Liver (tissue), 9 donors: Measurements from ENCODE around the gene MAGI1. TPM values are rescaled to one million over a fixed set of nuclear protein-coding genes. Genes with fewer than 3 reads are reported as not detected.

Experiments used
- DNase-seq: peaks from one replicate; pipeline ENCODE4 v3.0.0-alpha.2; 2017; ENCODE audit warnings: low spot score
- H3K27ac ChIP-seq, 2 donors: one replicate each; pipeline ENCODE4 v1.7.0; 2013; ENCODE audit warnings: inconsistent platforms in 2 of 2, low read length in 2 of 2, control low read depth in 1 of 2, low read depth in 1 of 2, mild to moderate bottlenecking in 1 of 2
- H3K27me3 ChIP-seq, 4 donors: one replicate each; pipeline versions ENCODE4 v1.6.1 to v1.7.0; 2013; ENCODE audit warnings: low read length in 3 of 4, inconsistent platforms in 1 of 4, mild to moderate bottlenecking in 1 of 4, moderate library complexity in 1 of 4; ENCODE audit not compliant: control insufficient read depth in 4 of 4, insufficient read depth in 4 of 4
- H3K36me3 ChIP-seq, 4 donors: one replicate each; pipeline versions ENCODE4 v1.6.1 to v1.7.0; 2013; ENCODE audit warnings: low read length in 3 of 4, mild to moderate bottlenecking in 3 of 4, low read depth in 1 of 4, moderate library complexity in 1 of 4; ENCODE audit not compliant: control insufficient read depth in 4 of 4, insufficient read depth in 3 of 4
- H3K4me1 ChIP-seq, 4 donors: one replicate each; pipeline versions ENCODE4 v1.6.1 to v1.7.0; 2013; ENCODE audit warnings: low read length in 3 of 4, mild to moderate bottlenecking in 3 of 4, moderate library complexity in 1 of 4; ENCODE audit not compliant: control insufficient read depth in 4 of 4, insufficient read depth in 4 of 4
- H3K4me3 ChIP-seq, 3 donors: one replicate each; pipeline versions ENCODE4 v1.6.1 to v1.7.0; 2013; ENCODE audit warnings: low read length in 3 of 3, control low read depth in 1 of 3, low read depth in 1 of 3, mild to moderate bottlenecking in 1 of 3
- H3K9ac ChIP-seq, 2 donors: one replicate each; pipeline ENCODE4 v1.7.0; 2013; ENCODE audit warnings: low read length in 2 of 2, mild to moderate bottlenecking in 2 of 2, moderate library complexity in 2 of 2, control low read depth in 1 of 2, low read depth in 1 of 2
- H3K9me3 ChIP-seq, 4 donors: one replicate each; pipeline versions ENCODE4 v1.6.1 to v1.7.0; 2013; ENCODE audit warnings: low read length in 3 of 4; ENCODE audit not compliant: control insufficient read depth in 4 of 4
- EGR1 ChIP-seq, 2 donors: IDR thresholded peaks; 2 replicates each; pipeline ENCODE4 v1.6.1; 2016 to 2018; ENCODE audit warnings: antibody characterized with exemption in 2 of 2, low read depth in 2 of 2
- FOXA1 ChIP-seq: IDR thresholded peaks from 2 replicates; pipeline ENCODE4 v1.6.1; 2016; ENCODE audit warnings: antibody characterized with exemption
- FOXA2 ChIP-seq: IDR thresholded peaks from 2 replicates; pipeline ENCODE4 v1.6.1; 2016; ENCODE audit warnings: antibody characterized with exemption
- GABPA ChIP-seq, 2 donors: IDR thresholded peaks in 1 of 2; conservative IDR thresholded peaks in 1 of 2; 2 replicates each; pipeline ENCODE4 v1.6.1; 2016; ENCODE audit warnings: antibody characterized with exemption in 2 of 2, mild to moderate bottlenecking in 1 of 2, moderate library complexity in 1 of 2
- HNF4A ChIP-seq, 2 donors: conservative IDR thresholded peaks; 2 replicates each; pipeline ENCODE4 v1.6.1; 2016; ENCODE audit warnings: antibody characterized with exemption in 2 of 2, mild to moderate bottlenecking in 2 of 2
- HNF4G ChIP-seq: IDR thresholded peaks from 2 replicates; pipeline ENCODE4 v1.6.1; 2016; ENCODE audit warnings: antibody characterized with exemption
- JUND ChIP-seq, 2 donors: IDR thresholded peaks; 2 replicates each; pipeline ENCODE4 v1.6.1; 2016; ENCODE audit warnings: antibody characterized with exemption in 2 of 2
- NR2F2 ChIP-seq: IDR thresholded peaks from 2 replicates; pipeline ENCODE4 v1.6.1; 2016; ENCODE audit warnings: antibody characterized with exemption
- RAD21 ChIP-seq, 2 donors: IDR thresholded peaks; 2 replicates each; pipeline ENCODE4 v1.6.1; 2016; ENCODE audit warnings: antibody characterized with exemption in 2 of 2, mild to moderate bottlenecking in 2 of 2
- RXRA ChIP-seq, 2 donors: IDR thresholded peaks; 2 replicates each; pipeline ENCODE4 v1.6.1; 2017 to 2018; ENCODE audit warnings: antibody characterized with exemption in 2 of 2, mild to moderate bottlenecking in 1 of 2
- SP1 ChIP-seq: IDR thresholded peaks from 2 replicates; pipeline ENCODE4 v1.6.1; 2018; ENCODE audit warnings: antibody characterized with exemption, mild to moderate bottlenecking
- TAF1 ChIP-seq: conservative IDR thresholded peaks from 2 replicates; pipeline ENCODE4 v1.6.1; 2016; ENCODE audit warnings: antibody characterized with exemption, mild to moderate bottlenecking
- YY1 ChIP-seq: IDR thresholded peaks from 2 replicates; pipeline ENCODE4 v1.6.1; 2016; ENCODE audit warnings: antibody characterized with exemption, mild to moderate bottlenecking
- WGBS: extraction: QIAGEN DNeasy Blood & Tissue Kit; methylation state at CpG from one replicate; pipeline ENCODE4 v1.1.7; 2013; 5-methylcytosine and 5-hydroxymethylcytosine counted together
- polyA plus RNA-seq, 2 donors: library from polyadenylated mRNA; stranded (reverse) in 1 of 2; unstranded in 1 of 2; fragments of 200-250 nt in 1 of 2; fragments of >200 nt in 1 of 2; fragmentation: Nextera tagmentation in 1 of 2; extraction: Ambion mirVana in 1 of 2; gene quantifications; one replicate each; pipeline versions ENCODE4 v1.2.1 to v1.2.3, GENCODE V29; 2013 to 2015
- total RNA-seq, 2 donors: library from RNA; depleted of rRNA; stranded (reverse); fragments of >200 nt; gene quantifications; one replicate each; pipeline ENCODE4 v1.2.3, GENCODE V29; 2014
- TF ChIP-seq, protein P1 (sequence below): IDR thresholded peaks from 2 replicates; pipeline ENCODE4 v1.6.1; 2016; ENCODE audit warnings: antibody characterized with exemption
- TF ChIP-seq, protein P2 (sequence below): IDR thresholded peaks from 2 replicates; pipeline ENCODE4 v1.6.1; 2016; ENCODE audit warnings: antibody characterized with exemption
- TF ChIP-seq, protein P3 (sequence below): fragments of 150-350 bp; IDR thresholded peaks from 2 replicates; pipeline ENCODE4 v1.5.1; 2017; ENCODE audit warnings: improper control_type of control experiment, low read depth, low read length; ENCODE audit not compliant: missing input control
- TF ChIP-seq, protein P4 (sequence below): IDR thresholded peaks from 2 replicates; pipeline ENCODE4 v1.6.1; 2016; ENCODE audit warnings: antibody characterized with exemption, mild to moderate bottlenecking
- TF ChIP-seq, protein P5 (sequence below): IDR thresholded peaks from 2 replicates; pipeline ENCODE4 v1.6.1; 2016; ENCODE audit warnings: antibody characterized with exemption
- donor health status: healthy.
- donor health status: healthy.
- donor health status: healthy.
- donor health status: healthy.
- donor health status: healthy.

Gene MAGI1
- total and polyA plus RNA-seq, 4 donors, result 9.6 to 68.8 (median 14.0) TPM

DNA sequence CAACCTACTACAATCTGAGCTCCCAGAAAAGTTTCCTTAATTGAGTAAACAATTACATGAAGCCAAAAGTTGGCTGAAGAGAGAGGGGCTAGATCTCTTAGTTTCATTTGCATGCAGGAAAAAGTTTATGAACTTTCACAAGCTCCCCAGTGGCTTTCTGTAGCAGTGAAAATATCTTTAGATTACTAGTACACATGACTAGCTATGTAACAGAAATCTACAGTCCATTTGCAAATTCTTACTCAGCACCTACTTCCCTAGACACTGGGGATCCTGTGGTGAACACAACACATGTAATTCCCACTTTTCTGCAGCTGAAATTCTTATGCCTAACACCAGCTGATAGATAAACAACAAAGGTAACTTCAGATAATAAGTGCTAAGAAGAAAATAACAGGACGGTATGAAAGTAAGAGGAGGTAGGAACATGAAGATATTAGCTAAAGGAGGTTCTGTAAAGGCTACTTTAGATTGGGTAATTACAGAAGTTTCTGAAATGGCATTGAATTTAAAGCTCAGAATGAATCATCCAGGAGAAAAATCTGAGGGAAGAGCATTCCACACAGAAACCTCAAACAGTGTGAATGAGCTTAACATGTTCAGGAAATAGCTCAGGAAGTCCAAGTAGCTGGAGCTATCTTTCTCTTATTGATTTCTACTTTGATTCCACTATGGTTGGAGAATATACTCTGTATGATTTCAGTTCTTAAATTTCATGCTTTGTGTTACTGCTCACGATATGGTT is 204.8 kb downstream of the MAGI1 start:
- no peaks in the 10 kb centered on the region for H3K9me3 ChIP-seq
- H3K27ac ChIP-seq, result no peak overlapping the region
- peaks cover 0 to 8% (median 4%) of the 10 kb centered on the region in 4 donors for H3K4me1 ChIP-seq
- no peak overlapping the region for H3K9ac ChIP-seq
- TF ChIP-seq RAD21 (IDR thresholded peaks at IDR 0.05) (no peak), RXRA (IDR thresholded peaks at IDR 0.05) (no peak), SP1 (no peak), YY1 (no peak), HNF4A (conservative IDR thresholded peaks at IDR 0.05) (no peak), EGR1 (IDR thresholded peaks at IDR 0.05; ENCODE audit: low read depth in 2 of 2) (no peak), JUND (IDR thresholded peaks at IDR 0.05) (no peak), NR2F2 (no peak), TAF1 (no peak), FOXA1 (no peak), FOXA2 (no peak), GABPA (IDR thresholded peaks at IDR 0.05 in 1 of 2, conservative IDR thresholded peaks at IDR 0.05 in 1 of 2) (no peak), HNF4G (no peak)
- TF ChIP-seq, protein P1, sequence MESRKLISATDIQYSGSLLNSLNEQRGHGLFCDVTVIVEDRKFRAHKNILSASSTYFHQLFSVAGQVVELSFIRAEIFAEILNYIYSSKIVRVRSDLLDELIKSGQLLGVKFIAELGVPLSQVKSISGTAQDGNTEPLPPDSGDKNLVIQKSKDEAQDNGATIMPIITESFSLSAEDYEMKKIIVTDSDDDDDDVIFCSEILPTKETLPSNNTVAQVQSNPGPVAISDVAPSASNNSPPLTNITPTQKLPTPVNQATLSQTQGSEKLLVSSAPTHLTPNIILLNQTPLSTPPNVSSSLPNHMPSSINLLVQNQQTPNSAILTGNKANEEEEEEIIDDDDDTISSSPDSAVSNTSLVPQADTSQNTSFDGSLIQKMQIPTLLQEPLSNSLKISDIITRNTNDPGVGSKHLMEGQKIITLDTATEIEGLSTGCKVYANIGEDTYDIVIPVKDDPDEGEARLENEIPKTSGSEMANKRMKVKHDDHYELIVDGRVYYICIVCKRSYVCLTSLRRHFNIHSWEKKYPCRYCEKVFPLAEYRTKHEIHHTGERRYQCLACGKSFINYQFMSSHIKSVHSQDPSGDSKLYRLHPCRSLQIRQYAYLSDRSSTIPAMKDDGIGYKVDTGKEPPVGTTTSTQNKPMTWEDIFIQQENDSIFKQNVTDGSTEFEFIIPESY, result no peak
- TF ChIP-seq, protein P2, sequence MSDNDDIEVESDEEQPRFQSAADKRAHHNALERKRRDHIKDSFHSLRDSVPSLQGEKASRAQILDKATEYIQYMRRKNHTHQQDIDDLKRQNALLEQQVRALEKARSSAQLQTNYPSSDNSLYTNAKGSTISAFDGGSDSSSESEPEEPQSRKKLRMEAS, result no peak
- TF ChIP-seq, protein P3, sequence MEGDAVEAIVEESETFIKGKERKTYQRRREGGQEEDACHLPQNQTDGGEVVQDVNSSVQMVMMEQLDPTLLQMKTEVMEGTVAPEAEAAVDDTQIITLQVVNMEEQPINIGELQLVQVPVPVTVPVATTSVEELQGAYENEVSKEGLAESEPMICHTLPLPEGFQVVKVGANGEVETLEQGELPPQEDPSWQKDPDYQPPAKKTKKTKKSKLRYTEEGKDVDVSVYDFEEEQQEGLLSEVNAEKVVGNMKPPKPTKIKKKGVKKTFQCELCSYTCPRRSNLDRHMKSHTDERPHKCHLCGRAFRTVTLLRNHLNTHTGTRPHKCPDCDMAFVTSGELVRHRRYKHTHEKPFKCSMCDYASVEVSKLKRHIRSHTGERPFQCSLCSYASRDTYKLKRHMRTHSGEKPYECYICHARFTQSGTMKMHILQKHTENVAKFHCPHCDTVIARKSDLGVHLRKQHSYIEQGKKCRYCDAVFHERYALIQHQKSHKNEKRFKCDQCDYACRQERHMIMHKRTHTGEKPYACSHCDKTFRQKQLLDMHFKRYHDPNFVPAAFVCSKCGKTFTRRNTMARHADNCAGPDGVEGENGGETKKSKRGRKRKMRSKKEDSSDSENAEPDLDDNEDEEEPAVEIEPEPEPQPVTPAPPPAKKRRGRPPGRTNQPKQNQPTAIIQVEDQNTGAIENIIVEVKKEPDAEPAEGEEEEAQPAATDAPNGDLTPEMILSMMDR, result no peak
- TF ChIP-seq, protein P4, sequence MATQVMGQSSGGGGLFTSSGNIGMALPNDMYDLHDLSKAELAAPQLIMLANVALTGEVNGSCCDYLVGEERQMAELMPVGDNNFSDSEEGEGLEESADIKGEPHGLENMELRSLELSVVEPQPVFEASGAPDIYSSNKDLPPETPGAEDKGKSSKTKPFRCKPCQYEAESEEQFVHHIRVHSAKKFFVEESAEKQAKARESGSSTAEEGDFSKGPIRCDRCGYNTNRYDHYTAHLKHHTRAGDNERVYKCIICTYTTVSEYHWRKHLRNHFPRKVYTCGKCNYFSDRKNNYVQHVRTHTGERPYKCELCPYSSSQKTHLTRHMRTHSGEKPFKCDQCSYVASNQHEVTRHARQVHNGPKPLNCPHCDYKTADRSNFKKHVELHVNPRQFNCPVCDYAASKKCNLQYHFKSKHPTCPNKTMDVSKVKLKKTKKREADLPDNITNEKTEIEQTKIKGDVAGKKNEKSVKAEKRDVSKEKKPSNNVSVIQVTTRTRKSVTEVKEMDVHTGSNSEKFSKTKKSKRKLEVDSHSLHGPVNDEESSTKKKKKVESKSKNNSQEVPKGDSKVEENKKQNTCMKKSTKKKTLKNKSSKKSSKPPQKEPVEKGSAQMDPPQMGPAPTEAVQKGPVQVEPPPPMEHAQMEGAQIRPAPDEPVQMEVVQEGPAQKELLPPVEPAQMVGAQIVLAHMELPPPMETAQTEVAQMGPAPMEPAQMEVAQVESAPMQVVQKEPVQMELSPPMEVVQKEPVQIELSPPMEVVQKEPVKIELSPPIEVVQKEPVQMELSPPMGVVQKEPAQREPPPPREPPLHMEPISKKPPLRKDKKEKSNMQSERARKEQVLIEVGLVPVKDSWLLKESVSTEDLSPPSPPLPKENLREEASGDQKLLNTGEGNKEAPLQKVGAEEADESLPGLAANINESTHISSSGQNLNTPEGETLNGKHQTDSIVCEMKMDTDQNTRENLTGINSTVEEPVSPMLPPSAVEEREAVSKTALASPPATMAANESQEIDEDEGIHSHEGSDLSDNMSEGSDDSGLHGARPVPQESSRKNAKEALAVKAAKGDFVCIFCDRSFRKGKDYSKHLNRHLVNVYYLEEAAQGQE, result no peak
- TF ChIP-seq, protein P5, sequence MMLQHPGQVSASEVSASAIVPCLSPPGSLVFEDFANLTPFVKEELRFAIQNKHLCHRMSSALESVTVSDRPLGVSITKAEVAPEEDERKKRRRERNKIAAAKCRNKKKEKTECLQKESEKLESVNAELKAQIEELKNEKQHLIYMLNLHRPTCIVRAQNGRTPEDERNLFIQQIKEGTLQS, result no peak
- 68% methylated on average over 2 of the region's 2 CpGs for whole genome bisulfite sequencing
- H3K27me3 ChIP-seq, result no peaks in the 10 kb centered on the region
- no peak for DNase-seq
- no peak overlapping the region for H3K4me3 ChIP-seq
- H3K36me3 ChIP-seq, result no peaks in the 10 kb centered on the region
